Effector memory CD4-positive, alpha-beta T cell (primary cell): ENCODE measurements around the gene C1orf115.
"Not testable (repeated sequence)": the region's sequence is repeated elsewhere in the genome, so short reads cannot be mapped to it uniquely, and the experiment has no call there.

ENCODE experiments used
- DNase-seq, 3 donors: peaks; one replicate each; pipeline ENCODE4 v3.0.0-alpha.2; 2020
- H3K27ac ChIP-seq: 2 replicates; pipeline ENCODE4 v1.7.0; 2013; ENCODE audit warnings: mild to moderate bottlenecking, low read length, moderate library complexity; ENCODE audit not compliant: insufficient read depth, poor library complexity, severe bottlenecking
- H3K27me3 ChIP-seq: replicated peaks from 2 replicates; pipeline ENCODE4 v1.7.0; 2013; ENCODE audit warnings: mild to moderate bottlenecking, low read length; ENCODE audit not compliant: insufficient read depth, control insufficient read depth, poor library complexity, severe bottlenecking
- H3K36me3 ChIP-seq: 2 replicates; pipeline ENCODE4 v1.7.0; 2013; ENCODE audit warnings: mild to moderate bottlenecking, low read length, moderate library complexity; ENCODE audit not compliant: control insufficient read depth, insufficient read depth
- H3K4me1 ChIP-seq: 2 replicates; pipeline ENCODE4 v1.7.0; 2013; ENCODE audit warnings: low read length, mild to moderate bottlenecking; ENCODE audit not compliant: control insufficient read depth, insufficient read depth, poor library complexity, severe bottlenecking
- H3K4me3 ChIP-seq: 2 replicates; pipeline ENCODE4 v1.7.0; 2013; ENCODE audit warnings: low read length, low read depth, mild to moderate bottlenecking; ENCODE audit not compliant: insufficient read depth, poor library complexity, severe bottlenecking
- H3K9me3 ChIP-seq: 2 replicates; pipeline ENCODE4 v1.7.0; 2013; ENCODE audit warnings: mild to moderate bottlenecking, low read length, moderate library complexity; ENCODE audit not compliant: control insufficient read depth

C1orf115 gene

DNA sequence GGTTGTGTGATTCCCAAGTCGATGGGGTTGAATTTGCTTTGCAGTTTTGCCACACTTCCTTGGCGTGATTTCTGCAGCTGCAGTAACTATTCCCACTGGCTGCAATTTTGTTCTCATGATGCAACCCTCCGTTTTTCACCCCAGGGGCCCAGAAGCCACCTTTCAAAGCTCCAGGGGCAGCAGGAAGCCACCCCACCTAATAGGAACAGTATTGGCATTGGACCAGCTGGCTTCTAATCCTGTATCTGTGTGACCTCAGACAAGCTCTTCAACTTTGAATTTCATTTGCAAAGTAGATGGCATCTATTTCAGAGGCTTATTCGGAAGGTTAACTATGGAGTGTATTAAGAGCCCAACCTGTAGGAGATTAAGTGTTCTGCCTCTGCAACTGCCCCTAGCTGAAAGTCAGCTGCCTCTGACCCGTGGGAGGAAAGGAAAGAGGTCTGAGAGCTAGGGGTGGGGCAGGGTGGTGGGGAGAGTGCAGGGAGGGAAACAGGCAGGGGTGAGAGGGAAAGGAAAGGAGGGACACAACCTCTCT is 12.6 kb downstream of the C1orf115 start:
- no peak overlapping the region for H3K27ac ChIP-seq
- H3K9me3 ChIP-seq: no peaks in the 10 kb centered on the region
- H3K4me1 ChIP-seq: no peaks in the 10 kb centered on the region
- no peaks in the 10 kb centered on the region for H3K36me3 ChIP-seq
- H3K4me3 ChIP-seq: no peak overlapping the region
- no peak for DNase-seq
- H3K27me3 ChIP-seq: no peaks in the 10 kb centered on the region

- Histone ChIP-seq H3K27ac (no peak overlapping the region), H3K27me3 (no peaks in the 10 kb centered on the region), H3K4me3 (no peak overlapping the region), H3K9me3 (no peaks in the 10 kb centered on the region), H3K4me1 (no peaks in the 10 kb centered on the region), H3K36me3 (no peaks in the 10 kb centered on the region)
- DNase-seq: no peak
Observed at GRCh38 chr1:220703305-220703704, 13.1 kb downstream of the C1orf115 start.

DNA sequence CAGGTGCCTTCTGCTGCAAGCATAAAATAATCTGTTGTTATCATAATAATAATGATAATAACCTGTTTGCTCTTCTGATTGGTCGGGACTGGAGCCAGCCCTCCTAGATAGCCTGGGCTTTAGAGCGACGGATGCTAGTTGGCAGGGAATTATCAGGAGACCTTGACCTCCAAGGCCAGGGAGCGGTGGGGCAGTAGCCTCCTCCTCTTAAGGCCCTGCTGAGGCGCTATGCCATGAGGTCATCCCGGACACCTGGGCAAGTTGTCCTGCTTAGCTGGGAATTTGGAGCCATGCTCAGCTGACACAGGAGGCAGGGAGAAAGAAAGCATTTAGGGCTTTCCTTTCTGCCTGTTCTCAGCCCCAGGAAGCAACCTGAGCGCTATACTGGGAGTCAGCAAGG is 15.6 kb downstream of the C1orf115 start:
- H3K4me3 ChIP-seq: no peak overlapping the region
- H3K36me3 ChIP-seq: no peaks in the 10 kb centered on the region
- no peak for DNase-seq
- H3K9me3 ChIP-seq: no peaks in the 10 kb centered on the region
- no peaks in the 10 kb centered on the region for H3K4me1 ChIP-seq
- H3K27me3 ChIP-seq: no peaks in the 10 kb centered on the region
- no peak overlapping the region for H3K27ac ChIP-seq

- Histone ChIP-seq H3K4me3 (no peak overlapping the region), H3K27me3 (no peaks in the 10 kb centered on the region), H3K27ac (no peak overlapping the region), H3K36me3 (no peaks in the 10 kb centered on the region), H3K9me3 (no peaks in the 10 kb centered on the region), H3K4me1 (no peaks in the 10 kb centered on the region)
- no peak for DNase-seq
Observed at GRCh38 chr1:220706480-220706879, 16.3 kb downstream of the C1orf115 start.

- DNase-seq: no peak
- H3K27ac ChIP-seq: no peak overlapping the region
- no peaks in the 10 kb centered on the region for H3K36me3 ChIP-seq
- H3K4me3 ChIP-seq: no peak overlapping the region
- H3K27me3 ChIP-seq: no peaks in the 10 kb centered on the region
- H3K4me1 ChIP-seq: no peaks in the 10 kb centered on the region
- no peaks in the 10 kb centered on the region for H3K9me3 ChIP-seq
Observed at GRCh38 chr1:220707160-220707559, 17.0 kb downstream of the C1orf115 start.

DNA sequence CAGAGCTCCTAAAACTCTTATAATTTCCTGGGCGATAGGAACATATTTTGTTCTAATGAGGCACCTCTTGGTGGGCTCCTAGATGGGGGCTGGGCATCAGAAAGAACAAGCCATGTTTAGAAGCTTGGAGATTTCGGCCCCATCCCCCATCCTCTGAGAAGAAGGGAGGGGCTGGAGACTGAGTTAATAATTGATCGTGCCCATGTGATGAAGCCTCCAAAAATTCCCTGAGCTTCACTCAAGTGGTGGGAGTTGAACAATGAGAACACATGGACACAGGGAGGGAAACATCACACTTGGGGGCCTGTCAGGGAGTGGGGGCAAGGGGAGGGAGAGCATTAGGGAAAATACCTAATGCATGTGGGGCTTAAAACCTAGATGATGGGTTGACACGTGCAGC is 18.1 kb downstream of the C1orf115 start:
- Histone ChIP-seq H3K36me3 (no peaks in the 10 kb centered on the region), H3K27ac (no peak overlapping the region), H3K4me3 (no peak overlapping the region), H3K9me3 (no peaks in the 10 kb centered on the region), H3K27me3 (no peaks in the 10 kb centered on the region), H3K4me1 (no peaks in the 10 kb centered on the region)
- DNase-seq: no peak

DNA sequence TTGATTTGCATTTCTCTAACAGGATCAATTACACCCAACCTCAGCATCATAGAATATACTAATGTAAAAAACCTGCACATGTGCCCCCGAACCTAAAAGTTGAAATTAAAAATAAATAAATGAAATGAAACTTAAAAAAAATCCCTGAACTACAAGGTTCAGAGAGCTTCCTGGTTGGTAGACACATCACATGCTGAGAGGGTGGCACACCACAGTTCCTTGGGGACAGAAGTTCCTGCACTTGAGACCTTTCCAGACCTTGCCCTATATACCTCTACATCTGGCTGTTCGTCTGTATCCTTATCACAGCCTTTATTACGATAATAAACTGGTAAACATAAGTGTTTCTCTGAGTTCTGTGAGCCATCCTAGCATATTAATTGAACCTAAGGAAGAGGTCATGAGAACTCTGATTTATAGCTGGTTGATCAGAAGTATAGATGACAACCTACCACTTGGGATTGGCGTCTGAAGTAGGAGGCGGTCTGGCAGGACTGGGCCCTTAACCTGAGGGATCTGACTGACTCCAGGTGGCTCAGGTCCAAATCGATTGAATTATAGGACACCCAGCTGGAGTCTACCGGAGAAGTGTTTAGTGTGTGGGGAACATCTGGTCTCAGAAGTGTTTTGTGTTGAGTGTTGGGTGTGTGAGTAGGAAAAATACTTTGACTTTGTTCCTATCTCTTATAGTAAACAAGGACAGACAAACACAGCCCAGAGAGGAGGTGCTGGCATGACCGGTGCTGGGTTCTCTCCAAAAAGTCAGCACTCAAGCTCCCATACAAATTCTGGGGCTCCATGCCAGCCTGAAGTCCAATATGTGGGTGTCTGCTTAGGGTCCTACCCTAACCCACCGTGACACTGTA is 19.0 kb downstream of the C1orf115 start:
- Histone ChIP-seq H3K9me3 (no peaks in the 10 kb centered on the region), H3K27me3 (no peaks in the 10 kb centered on the region), H3K36me3 (no peaks in the 10 kb centered on the region), H3K27ac (no peak overlapping the region), H3K4me1 (no peaks in the 10 kb centered on the region), H3K4me3 (no peak overlapping the region)
- no peak for DNase-seq

DNA sequence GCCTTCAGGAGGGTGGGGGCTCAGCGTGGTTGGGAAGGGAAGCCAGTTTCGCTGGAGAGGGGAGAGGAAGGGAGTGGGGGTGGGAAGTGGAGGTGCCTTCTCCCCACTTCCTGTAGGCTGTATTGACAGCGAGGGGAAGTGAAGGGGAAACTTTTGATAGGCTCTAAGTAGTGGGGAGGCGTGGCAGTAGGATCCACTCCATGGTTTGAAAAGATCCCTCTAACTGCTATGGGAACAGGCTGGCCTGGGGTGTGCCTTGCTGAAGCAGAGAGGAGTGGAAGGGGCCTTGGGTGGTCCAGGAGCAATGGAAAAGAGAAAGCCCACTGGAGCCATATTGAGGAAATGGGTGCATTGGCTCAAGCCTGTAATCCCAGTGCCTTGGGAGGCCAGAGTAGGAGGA is 20.2 kb downstream of the C1orf115 start:
- H3K9me3 ChIP-seq: no peaks in the 10 kb centered on the region
- no peak overlapping the region for H3K4me3 ChIP-seq
- H3K27me3 ChIP-seq: no peaks in the 10 kb centered on the region
- no peak overlapping the region for H3K27ac ChIP-seq
- DNase-seq: no peak
- no peaks in the 10 kb centered on the region for H3K36me3 ChIP-seq
- H3K4me1 ChIP-seq: no peaks in the 10 kb centered on the region

- Histone ChIP-seq H3K9me3 (no peaks in the 10 kb centered on the region), H3K4me3 (no peak overlapping the region), H3K27ac (no peak overlapping the region), H3K36me3 (no peaks in the 10 kb centered on the region), H3K4me1 (no peaks in the 10 kb centered on the region), H3K27me3 (no peaks in the 10 kb centered on the region)
- no peak for DNase-seq
Observed at GRCh38 chr1:220711056-220711809, 21.1 kb downstream of the C1orf115 start.

DNA sequence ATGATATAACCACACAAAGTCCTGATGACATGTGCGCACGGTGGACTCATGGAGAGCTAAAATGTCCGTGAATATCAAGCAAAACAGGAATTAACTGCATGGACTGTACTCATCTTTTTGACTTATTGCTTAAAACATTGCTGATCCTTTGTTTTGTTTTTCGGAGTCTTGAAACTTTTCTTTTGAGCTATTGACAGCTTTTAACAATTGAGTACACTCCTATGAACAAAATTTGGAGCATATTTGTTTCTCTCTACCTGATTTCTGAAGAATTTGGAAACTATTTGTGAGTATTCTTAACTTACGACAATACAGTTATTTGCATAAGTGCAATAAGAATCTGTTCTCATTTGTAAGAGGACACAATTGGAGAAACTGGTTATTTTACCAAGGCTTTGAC is 25.8 kb downstream of the C1orf115 start:
- not testable (repeated sequence) for H3K27ac ChIP-seq, H3K36me3 ChIP-seq, H3K27me3 ChIP-seq, H3K9me3 ChIP-seq, H3K4me1 ChIP-seq, H3K4me3 ChIP-seq, DNase-seq
